GM21717 (cell line): Measurements from ENCODE around the gene VIPR1.
"Not testable (repeated sequence)": the region's sequence is repeated elsewhere in the genome, so short reads cannot be mapped to it uniquely, and the experiment has no call there.

Source experiments
- ATAC-seq: cut with Tn5 transposase; IDR thresholded peaks from one replicate; pipeline ENCODE4 v1.9.1; 2021; ENCODE audit warnings: mild to moderate bottlenecking, moderate library complexity; ENCODE audit not compliant: unreplicated experiment

Gene VIPR1

DNA sequence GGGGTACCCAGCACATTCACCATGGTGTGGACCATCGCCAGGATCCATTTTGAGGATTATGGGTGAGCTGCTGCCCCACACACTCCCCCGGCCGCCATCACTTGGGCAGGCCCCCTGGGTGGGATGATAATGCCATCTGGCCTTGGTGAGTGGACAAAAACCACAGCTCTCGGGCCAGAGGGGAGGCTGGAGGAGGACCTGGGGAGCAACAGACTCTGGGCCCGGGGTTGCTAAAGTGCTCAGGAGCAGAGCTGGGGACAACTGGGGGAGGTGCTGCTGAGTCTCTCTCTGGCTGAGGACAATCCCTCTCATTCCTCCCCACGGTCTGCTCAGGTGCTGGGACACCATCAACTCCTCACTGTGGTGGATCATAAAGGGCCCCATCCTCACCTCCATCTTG is 29.0 kb downstream of the VIPR1 start:
- no peak for ATAC-seq

DNA sequence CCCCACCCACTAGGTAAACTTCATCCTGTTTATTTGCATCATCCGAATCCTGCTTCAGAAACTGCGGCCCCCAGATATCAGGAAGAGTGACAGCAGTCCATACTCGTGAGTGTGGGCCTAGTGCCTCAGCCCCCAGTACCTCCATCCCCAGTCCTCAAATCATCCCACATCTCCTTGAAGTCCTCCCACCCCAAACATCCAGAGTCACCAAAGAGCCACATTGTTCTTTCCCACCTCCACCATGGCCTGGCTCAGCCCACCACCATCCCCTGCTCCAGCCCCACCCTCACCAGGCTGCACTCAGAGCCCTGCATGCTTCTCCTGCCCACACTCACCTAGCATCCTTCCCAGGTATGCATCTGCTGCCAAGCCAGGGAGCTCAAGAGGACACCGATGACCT is 29.8 kb downstream of the VIPR1 start:
- no peak for ATAC-seq

DNA sequence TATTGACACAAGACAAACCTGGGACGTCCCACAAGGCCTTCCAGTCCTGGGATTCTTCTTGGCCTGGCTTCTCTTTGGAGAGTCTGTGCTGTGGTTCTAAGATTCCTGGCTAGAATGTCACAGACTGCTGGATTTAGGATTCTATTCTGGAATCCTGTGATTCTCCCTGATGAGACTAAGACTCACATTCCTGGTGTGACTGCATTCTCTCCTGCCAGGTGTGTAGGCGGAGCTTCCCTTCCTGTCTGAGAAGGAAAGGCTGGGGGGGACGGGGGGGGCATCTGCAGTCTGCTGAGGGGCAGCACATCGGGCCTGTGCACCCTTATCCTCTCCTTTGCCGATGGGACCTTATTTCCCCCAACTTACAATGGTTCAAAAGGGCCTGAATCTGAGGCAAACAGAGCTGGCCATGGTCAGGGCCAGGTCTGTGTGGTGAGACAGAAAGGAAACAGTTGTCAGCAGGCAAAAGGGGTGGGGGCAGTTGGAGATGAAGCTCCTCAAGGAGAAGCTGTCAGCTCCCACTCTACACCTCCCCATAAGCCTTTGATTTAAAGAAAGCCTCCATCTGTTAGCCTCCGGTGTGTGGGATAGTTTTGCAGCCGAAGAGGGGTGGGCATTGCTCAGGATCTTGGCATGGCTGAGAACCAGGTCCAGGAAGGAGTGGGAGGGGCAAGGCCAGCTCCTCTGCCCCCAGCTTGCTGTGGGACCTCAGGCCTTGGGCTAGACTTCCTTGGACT is 30.9 kb downstream of the VIPR1 start:
- ATAC-seq = no peak

DNA sequence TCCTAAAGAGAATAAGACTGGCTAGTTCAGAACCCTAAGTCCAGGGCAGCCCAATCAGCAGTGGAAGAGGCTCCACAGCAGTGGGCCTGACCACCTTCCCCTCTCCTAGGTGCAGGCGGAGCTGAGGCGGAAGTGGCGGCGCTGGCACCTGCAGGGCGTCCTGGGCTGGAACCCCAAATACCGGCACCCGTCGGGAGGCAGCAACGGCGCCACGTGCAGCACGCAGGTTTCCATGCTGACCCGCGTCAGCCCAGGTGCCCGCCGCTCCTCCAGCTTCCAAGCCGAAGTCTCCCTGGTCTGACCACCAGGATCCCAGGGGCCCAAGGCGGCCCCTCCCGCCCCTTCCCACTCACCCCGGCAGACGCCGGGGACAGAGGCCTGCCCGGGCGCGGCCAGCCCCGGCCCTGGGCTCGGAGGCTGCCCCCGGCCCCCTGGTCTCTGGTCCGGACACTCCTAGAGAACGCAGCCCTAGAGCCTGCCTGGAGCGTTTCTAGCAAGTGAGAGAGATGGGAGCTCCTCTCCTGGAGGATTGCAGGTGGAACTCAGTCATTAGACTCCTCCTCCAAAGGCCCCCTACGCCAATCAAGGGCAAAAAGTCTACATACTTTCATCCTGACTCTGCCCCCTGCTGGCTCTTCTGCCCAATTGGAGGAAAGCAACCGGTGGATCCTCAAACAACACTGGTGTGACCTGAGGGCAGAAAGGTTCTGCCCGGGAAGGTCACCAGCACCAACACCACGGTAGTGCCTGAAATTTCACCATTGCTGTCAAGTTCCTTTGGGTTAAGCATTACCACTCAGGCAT is 33.7 kb downstream of the VIPR1 start:
- ATAC-seq = no peak

DNA sequence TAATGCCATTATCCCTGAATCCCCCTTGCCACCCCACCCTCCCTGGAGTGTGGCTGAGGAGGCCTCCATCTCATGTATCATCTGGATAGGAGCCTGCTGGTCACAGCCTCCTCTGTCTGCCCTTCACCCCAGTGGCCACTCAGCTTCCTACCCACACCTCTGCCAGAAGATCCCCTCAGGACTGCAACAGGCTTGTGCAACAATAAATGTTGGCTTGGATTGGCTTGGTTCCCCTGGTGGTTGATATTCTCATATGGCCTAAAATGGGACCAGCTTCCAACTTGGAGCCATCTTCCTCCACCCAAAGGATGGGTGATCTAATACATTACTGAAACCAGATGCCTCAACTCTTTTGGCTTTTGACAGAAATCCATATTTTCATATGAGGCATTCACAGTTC is 34.9 kb downstream of the VIPR1 start:
- no peak for ATAC-seq

DNA sequence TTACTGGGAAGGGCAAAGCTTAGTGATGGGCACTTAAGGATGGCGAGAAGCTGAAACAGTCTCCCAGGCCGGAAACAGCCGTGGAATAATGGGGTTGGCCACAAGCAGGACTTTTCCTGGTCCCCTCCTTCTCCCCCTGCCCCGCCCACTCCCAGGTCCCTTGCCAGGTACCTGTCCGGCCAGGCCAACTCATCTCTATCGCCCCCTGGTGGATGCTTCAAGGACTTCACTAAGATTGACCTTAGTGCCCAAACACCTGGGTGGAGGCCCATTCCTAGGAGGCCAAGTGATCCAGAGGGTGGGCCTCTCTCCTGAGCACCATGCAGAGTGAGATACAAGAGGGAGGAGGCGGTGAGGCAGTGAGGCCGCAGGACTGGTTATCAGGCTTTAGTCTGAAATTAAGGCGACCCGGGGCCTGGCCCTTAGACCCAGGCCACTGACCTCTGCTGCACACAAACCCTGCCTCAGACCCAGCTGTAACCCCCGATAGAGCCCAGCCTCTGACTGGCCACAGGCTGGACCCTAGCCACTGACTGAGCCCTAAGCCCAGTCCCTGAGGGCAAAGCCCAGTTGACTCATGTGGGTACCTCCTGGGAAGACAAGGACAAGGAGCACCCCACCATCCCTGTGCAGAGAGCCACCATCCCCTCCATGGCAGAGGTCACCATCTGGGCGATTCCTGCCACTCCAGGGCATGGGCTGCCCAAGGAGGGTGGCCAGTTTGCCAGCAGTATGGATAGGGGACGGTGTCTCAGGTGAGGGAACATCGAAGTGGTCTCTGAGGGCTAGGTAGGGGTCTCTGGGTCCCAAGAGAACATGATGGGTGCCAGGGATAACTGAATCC is 37.6 kb downstream of the VIPR1 start:
- ATAC-seq = no peak

DNA sequence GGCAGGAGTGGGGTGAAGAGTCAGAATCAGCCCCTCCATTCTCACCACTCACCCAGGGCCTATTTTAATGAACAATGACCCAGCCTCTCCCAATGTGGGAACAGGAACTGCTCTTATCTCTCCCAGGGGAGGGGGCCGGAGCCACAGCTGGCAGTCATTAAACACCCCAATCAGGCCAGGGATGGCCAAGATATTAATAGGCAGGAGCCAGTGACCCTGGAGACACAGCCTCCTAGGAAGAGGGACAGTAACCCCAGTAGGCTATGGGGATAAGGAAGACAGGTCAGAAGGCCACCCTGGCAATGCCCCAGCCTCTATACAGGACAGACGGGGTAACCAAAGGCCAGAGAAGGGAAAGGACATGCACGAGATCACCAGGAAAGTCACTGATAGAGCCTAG is 38.6 kb downstream of the VIPR1 start:
- ATAC-seq = no peak

DNA sequence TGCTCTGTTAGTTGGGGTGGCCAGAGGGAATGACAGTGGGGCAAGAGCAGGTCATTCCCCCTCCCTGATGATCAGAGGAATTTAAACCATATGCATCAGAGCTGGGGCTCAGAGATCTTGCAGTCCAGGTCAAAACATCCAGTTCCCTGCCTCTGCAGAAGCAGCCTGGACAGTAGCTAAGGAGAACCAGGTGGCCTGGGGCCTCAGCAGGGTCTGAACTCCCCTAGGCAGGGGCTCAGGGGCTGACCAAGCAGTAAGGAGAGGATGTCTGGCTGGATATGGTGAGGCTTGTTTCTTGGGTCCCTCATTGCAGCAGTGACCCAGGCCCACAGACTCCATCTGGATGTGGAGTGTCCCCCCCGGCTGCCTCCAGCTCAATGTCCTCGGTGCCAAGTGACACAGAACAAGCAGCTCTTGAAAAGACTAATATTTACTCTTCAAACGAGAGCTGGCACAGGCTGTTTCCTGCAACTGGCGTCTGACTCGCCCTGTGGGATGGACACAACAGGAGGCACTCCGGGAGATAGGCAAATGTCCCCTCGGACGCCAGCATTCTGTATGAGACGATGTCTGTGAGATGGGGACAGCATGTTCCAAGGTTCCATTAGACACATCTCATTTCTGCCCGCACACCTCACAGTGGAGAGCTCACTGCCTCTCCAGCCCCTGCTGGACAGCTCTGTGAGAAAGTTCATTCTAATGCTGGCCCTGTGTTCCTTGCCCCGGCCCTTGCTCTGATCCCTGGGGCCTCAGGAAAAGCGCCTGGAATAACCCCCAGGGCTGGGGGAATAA is 42.2 kb downstream of the VIPR1 start:
- ATAC-seq = no peak

DNA sequence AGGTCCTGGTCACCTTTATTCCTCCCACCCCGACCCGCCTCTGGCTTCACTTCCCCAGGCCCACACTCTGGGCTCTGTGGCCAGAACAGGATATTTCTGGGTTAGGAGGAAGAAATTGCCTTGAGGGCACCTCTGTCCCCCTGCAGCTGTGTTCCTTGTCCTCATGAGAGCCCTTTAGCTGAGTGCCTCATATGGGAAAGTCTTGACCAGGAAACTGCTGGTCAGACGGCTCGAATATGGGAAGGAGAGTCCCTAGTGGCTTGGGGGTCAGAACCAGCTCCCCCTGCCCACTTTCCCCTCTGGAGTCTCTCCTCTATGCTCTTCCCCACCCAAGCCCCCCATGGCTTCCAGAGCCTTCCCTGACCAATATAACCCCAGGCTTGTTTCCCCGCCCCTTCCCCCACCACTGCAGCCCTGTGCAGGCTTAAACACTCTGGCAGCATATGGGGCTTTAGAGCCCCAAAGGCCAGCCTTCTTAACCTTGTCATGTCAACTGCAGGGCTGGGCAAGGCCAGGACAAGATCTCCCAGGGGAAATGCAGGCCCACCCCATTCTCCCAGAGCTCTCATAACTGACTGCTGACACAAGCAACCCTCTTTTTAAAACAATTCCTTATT is 42.9 kb downstream of the VIPR1 start:
- ATAC-seq = no peak

DNA sequence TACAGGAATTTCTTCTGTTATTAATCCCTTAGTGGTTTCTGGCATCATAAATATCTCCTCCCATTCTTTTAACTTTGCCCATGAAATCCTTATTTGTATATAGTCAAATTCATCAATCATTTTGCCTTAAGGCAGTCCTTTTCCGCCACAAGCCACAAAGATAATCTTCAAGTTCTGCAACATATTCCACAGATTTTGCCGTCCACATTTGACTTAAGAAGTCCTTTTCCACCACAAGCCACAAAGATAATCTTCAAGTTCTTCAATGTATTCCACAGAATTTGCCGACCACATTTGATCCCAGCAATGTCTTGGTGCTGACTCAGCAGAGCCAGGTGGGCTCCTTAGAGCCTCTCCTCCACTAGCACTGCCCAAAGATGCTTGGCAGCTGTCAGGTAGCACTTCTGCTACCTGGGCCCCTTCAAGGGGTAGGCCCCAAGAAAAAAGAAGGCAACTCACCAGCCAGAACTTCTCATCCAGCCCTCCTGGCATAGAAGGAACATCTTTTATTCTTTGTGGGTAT is 44.3 kb downstream of the VIPR1 start:
- no peak for ATAC-seq

DNA sequence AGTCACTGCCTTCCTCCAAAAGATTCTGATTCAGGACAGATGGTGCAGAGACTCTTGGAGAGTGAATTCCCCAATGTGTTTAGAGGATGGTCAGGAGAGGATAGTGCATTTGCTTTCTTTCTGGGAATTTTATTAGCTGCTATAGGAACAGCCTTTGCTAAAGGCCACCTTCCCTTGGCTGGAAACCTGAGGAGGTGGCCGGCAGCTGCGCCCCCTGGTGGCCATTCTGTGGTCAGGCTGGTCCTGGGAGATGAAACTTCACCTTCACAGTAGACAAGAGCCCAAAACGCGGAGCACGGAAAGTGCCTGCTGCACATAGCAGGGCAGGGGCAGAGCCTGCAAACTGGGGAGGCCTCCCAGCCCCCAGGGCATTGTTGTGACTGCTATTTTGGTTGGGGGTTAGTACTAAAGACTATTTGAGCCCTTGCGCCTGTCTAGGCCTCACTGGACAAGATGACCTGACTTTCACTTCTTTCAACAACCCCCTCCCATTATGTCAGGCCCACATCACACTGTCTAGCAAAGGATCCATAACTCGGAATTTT is 45.0 kb downstream of the VIPR1 start:
- ATAC-seq = no peak

DNA sequence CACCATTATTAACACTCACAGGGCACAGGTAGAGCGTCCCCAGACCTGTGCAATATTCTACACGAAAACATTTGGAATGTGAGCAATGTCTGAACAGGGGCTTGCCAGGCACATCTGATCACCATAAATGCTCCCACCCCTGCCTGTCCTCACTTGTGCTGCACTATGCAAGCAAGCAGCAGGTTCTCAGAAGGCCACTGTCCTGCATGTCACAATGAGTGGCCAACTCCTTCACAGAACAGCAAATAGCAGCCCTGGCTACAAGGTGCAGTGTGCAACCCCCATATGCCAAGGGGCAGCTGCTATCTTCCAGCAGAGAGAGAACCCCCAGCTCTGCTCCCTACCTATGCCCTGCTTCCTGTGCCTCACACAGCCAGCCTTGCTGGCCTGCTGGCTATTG is 46.7 kb downstream of the VIPR1 start:
- no peak for ATAC-seq

DNA sequence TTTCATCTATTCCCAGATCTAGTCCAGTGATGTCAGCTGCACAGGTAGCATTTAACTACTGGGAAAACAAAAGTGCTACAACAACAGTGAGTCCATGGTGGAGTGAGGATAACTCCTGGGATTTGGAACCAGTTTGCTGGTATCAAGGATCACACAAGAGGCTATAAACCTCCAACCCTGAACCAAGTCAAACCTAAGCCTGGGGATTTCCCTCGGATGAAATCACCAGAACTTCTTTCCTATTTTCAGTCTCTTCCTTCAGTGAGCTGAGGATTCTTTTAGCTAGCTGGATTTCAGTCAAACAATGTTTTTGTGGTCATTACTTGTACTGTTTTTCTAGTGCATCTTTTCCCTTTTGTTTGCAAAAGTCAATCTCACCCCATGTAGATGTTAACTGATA is 47.8 kb downstream of the VIPR1 start:
- no peak for ATAC-seq

DNA sequence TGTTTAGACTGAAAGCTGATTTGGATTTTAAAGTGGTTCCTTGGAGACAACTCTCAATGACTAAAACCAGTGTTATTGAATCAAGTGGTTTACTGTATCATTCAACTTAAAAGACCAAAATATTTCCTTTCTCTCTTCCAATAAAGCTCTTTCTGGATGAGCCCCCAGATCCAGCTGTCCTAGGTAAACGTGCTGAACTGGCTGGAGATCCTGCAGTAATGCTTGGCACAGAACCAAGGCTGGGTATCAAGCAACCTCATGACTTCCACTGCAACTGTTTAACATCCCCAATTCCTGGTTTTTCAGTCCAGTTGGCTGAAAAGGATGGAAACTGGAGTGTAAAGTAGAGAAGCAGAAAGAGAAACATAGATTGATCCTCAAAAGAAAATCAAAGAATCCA is 50.4 kb downstream of the VIPR1 start:
- no peak for ATAC-seq

DNA sequence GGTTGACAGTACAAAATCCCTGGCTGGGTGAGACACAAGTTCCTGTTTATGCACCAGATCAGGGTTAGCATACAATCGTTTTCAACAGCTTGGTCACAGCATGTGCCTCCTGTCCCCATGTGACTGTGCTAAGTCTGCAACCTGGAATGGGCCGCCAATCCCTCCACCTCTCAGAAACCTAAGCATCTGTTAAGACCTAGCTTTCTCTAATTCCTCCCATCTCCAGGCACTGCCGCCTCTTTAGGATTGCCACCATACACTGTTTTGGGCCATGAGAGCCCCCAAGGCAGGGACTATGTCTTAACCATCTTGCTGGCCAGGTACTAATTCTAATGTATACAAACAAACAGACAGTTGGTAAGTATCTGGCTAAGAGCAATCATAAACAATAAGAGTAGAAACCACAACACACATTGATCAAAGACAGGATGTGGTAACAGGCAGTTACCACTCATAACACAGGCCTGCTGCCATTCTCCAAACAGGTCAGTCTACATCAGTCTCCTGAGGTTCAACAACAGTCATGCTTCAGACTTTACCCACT is 53.7 kb downstream of the VIPR1 start:
- ATAC-seq = no peak

DNA sequence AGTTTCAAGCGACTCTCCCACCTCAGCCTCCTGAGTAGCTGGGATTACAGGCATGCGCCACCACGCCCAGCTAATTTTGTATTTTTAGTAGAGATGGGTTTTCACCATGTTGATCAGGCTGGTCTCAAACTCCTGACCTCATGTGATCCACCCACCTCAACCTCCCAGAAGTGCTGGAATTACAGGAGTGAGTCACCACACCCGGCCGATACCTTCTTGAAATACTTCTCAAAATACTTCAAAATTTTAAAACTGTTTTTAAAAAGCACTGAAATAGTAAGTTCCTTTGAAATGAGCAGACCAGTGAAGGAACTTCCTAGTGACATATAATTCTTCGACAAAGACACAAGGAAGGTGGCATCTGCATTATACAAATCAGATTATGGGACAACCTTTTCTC is 54.4 kb downstream of the VIPR1 start:
- ATAC-seq = not testable (repeated sequence)

DNA sequence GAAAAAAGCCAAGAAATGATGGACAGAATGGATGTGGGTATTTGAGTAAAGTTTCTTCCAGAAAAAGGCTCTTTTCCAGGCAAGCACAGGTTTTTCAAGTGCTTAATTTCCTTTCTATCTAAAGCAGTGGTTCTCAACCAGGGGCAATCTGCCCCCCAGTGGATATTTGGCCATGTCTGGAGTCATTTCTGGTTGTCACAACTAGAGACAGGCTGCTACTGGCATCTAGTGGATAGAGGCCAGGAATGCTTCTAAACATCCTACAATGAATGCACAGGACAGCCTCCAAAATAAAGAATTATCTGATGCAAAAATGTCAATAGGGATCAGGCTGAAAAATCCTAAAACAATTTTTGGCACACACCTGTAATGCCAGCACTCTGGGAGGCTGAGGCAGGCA is 55.4 kb downstream of the VIPR1 start:
- ATAC-seq = no peak

DNA sequence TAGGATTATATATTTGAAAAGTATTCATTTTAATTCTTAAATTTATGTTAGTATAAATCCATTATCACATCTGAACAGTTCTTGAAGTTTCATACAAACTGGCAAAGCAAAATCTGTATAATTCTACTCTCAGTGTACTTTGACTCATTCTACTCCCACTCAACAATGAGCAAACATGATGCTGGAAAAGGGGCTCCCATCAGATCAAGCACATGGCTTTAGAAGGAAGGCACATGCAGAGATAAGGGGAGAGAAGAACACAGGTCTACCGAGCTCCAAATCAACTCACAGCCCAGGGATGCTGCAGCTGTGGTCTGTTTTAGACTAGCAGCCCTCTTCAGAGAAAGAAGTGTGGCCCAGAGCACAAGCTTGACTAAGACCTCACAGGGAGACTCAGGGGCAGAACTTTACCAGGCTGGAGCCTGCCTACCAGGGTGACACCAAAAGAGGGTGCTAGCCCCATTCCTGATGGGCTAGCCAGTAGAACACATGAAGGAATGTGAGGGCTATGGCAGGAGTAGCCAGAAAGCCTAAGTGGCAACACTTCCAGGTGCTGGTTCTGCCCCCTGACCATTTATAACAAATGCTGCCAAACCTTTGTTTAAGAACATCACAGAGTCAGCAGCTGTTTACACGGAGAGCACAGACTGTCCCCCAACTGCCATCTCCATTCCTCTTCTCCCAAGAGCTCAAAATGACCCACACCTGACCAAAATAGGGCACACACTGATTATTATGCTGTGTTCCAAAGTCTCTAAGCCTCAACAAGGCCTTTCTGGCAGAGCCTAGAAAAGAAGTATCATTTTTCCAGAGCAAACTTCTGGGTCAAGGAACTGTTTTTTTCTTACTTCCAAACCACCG is 59.8 kb downstream of the VIPR1 start:
- no peak for ATAC-seq
